GM19438 (cell line): Measurements from ENCODE around the gene ACOT11.
"Not testable (repeated sequence)": the region's sequence is repeated elsewhere in the genome, so short reads cannot be mapped to it uniquely, and the experiment has no call there.

Source experiments
- ATAC-seq: cut with Tn5 transposase; IDR thresholded peaks from one replicate; pipeline ENCODE4 v1.9.1; 2021; ENCODE audit warnings: low read depth; ENCODE audit not compliant: unreplicated experiment

Gene ACOT11

GRCh38 chr1:54536656-54537055, 11.4 kb upstream of the ACOT11 start:
- ATAC-seq = not testable (repeated sequence)

GRCh38 chr1:54537611-54538010, 10.4 kb upstream of the ACOT11 start:
- no peak for ATAC-seq

GRCh38 chr1:54538538-54538937, 9.5 kb upstream of the ACOT11 start:
- ATAC-seq = no peak

- no peak for ATAC-seq
Observed at GRCh38 chr1:54540582-54541295, 7.3 kb upstream of the ACOT11 start.

- peak; percentile 69 for ATAC-seq
Observed at GRCh38 chr1:54542120-54542961, 5.7 kb upstream of the ACOT11 start.

GRCh38 chr1:54542962-54543539, 5.0 kb upstream of the ACOT11 start:
- no peak for ATAC-seq

- ATAC-seq = no peak
Observed at GRCh38 chr1:54543729-54544496, 4.1 kb upstream of the ACOT11 start.

GRCh38 chr1:54545916-54546635, 2.0 kb upstream of the ACOT11 start:
- no peak for ATAC-seq

- no peak for ATAC-seq
Observed at GRCh38 chr1:54546651-54547401, 1.2 kb upstream of the ACOT11 start.

- ATAC-seq = no peak
Observed at GRCh38 chr1:54548389-54549044, 489 bp downstream of the ACOT11 start.

- ATAC-seq = no peak
Observed at GRCh38 chr1:54549181-54549924, 1.3 kb downstream of the ACOT11 start.

GRCh38 chr1:54551891-54552290, 3.9 kb downstream of the ACOT11 start:
- no peak for ATAC-seq

GRCh38 chr1:54553602-54554313, 5.7 kb downstream of the ACOT11 start:
- ATAC-seq = no peak

GRCh38 chr1:54556110-54556509, 8.1 kb downstream of the ACOT11 start:
- no peak for ATAC-seq

- ATAC-seq = no peak
Observed at GRCh38 chr1:54557671-54558355, 9.8 kb downstream of the ACOT11 start.

GRCh38 chr1:54558434-54559030, 10.5 kb downstream of the ACOT11 start:
- ATAC-seq = no peak

- ATAC-seq = no peak
Observed at GRCh38 chr1:54559111-54559548, 11.1 kb downstream of the ACOT11 start.
